Measurements from ENCODE around the gene SATB1.

- TF ChIP-seq EP300 (IDR thresholded peaks at IDR 0.05; ENCODE audit: borderline replicate concordance in 1 of 2, low read depth in 2 of 2, low read length in 2 of 2) (no peak), POLR2AphosphoS5 (IDR thresholded peaks at IDR 0.05; ENCODE audit: low read depth, low read length) (no peak), EZH2 (IDR thresholded peaks at IDR 0.05; ENCODE audit: low read depth, low read length, severe bottlenecking) (no peak), CREB1 (IDR thresholded peaks at IDR 0.05) (no peak), CTCF (IDR thresholded peaks at IDR 0.05; ENCODE audit: control extremely low read depth in 1 of 3, insufficient read depth in 1 of 3, low read depth in 1 of 3, low read length in 3 of 3) (no peak)
These were observed 80.7 kb downstream of the SATB1 start for GRCh38 chr3:18344306-18345014.

Measured in H1 (cell line).